Measurements from ENCODE around the gene PIEZO2. TPM values are rescaled to one million over a fixed set of nuclear protein-coding genes. Genes with fewer than 3 reads are reported as not detected.

Gene PIEZO2
- total and polyA plus RNA-seq, 11 donors: 0.04 to 4.9 (median 0.20) TPM; not detected in 2

DNA sequence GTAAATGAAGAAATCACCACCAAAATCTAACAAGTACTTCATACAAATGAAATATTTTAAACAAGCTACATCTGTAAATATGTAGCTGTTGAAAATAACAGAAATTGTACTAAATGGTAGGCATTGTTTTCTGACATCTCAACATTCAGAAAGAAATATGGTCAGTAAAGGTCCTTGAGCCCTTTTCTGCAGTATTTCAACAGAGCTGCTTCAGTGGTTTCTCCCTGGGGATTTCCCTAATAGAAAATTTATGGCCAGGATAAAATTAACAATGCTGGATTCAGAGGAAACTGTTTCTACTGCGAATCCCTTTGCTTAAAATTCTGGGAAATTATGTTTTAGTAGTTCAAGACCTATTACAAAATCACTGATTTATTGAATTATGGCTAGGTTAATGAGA, 256.6 kb downstream of the PIEZO2 start:
- no peaks in the 10 kb centered on the region for H3K36me3 ChIP-seq
- H3K27ac ChIP-seq: no peak overlapping the region
- DNase-seq (no peak), ATAC-seq (no peak)
- no peak overlapping the region for H3K4me3 ChIP-seq
- intact Hi-C loops (cut with DNase I): no loop called here
- no peaks in the 10 kb centered on the region for H3K9me3 ChIP-seq
- 39 to 65% (median 46%) methylated on average over 1 of the region's 1 CpG for WGBS, 4 donors
- H3K4me1 ChIP-seq: no peaks in the 10 kb centered on the region
- TF ChIP-seq, protein P1, sequence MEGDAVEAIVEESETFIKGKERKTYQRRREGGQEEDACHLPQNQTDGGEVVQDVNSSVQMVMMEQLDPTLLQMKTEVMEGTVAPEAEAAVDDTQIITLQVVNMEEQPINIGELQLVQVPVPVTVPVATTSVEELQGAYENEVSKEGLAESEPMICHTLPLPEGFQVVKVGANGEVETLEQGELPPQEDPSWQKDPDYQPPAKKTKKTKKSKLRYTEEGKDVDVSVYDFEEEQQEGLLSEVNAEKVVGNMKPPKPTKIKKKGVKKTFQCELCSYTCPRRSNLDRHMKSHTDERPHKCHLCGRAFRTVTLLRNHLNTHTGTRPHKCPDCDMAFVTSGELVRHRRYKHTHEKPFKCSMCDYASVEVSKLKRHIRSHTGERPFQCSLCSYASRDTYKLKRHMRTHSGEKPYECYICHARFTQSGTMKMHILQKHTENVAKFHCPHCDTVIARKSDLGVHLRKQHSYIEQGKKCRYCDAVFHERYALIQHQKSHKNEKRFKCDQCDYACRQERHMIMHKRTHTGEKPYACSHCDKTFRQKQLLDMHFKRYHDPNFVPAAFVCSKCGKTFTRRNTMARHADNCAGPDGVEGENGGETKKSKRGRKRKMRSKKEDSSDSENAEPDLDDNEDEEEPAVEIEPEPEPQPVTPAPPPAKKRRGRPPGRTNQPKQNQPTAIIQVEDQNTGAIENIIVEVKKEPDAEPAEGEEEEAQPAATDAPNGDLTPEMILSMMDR (IDR thresholded peaks at IDR 0.05): no peak
- TF ChIP-seq POLR2A (IDR thresholded peaks at IDR 0.05): no peak
- no peaks in the 10 kb centered on the region for H3K27me3 ChIP-seq

DNA sequence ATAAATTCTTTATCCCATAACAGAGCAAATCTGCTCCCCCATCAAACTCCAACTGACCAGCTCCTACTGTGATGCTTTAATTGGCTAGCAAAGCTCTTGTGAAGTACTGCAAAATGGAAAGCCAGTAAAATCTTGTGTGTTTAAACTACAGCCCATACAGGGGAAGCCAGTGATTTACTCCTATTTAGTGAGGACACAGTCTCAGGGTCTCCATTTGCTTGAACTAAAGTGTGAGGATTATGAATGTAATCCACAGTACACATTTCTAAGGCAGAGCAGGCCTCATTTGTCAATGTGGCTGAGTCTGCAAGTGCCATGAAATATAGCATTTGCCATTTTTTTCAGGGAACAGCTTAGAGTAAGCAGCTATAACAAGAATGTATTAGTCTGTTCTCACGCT, 259.3 kb downstream of the PIEZO2 start:
- ATAC-seq: no peak
- Histone ChIP-seq H3K4me3 (no peak overlapping the region), H3K4me1 (no peaks in the 10 kb centered on the region), H3K36me3 (no peaks in the 10 kb centered on the region), H3K27ac (no peak overlapping the region), H3K27me3 (no peaks in the 10 kb centered on the region), H3K9me3 (no peaks in the 10 kb centered on the region)
- intact Hi-C loops (cut with DNase I): no loop called here
- 92 to 98% (median 97%) methylated on average over 1 of the region's 1 CpG for WGBS, 4 donors
- TF ChIP-seq POLR2A (IDR thresholded peaks at IDR 0.05): no peak
- TF ChIP-seq, protein P1 (IDR thresholded peaks at IDR 0.05): no peak
- DNase-seq: no peak

DNA sequence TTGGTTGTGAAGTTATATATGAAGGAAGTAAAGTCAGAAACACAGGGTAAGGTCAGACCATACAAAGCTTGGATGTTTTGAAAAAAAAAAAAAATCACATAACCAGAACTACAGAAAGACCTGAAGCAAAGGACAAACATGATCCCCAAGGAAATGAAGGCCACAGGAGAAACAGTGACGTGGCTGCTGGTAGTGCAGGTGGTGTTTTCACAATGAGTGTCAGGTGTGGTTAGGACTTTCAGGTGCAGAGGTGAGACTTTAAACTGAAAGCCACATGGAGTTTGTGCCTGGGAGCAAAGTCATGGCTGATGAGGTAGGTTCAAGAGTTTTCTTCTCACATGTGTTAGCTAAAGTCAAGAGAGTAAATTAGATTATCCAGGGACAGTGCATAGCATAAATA, 270.7 kb downstream of the PIEZO2 start:
- H3K4me1 ChIP-seq: no peaks in the 10 kb centered on the region
- no peak overlapping the region for H3K4me3 ChIP-seq
- H3K27ac ChIP-seq: no peak overlapping the region
- WGBS, 4 donors: 73 to 82% (median 79%) methylated on average over 1 of the region's 1 CpG
- intact Hi-C loops (cut with DNase I): no loop called here
- ATAC-seq (no peak), DNase-seq (no peak)
- TF ChIP-seq, protein P1 (IDR thresholded peaks at IDR 0.05): no peak
- no peak for TF ChIP-seq POLR2A (IDR thresholded peaks at IDR 0.05)
- no peaks in the 10 kb centered on the region for H3K36me3 ChIP-seq
- no peaks in the 10 kb centered on the region for H3K9me3 ChIP-seq
- no peaks in the 10 kb centered on the region for H3K27me3 ChIP-seq

DNA sequence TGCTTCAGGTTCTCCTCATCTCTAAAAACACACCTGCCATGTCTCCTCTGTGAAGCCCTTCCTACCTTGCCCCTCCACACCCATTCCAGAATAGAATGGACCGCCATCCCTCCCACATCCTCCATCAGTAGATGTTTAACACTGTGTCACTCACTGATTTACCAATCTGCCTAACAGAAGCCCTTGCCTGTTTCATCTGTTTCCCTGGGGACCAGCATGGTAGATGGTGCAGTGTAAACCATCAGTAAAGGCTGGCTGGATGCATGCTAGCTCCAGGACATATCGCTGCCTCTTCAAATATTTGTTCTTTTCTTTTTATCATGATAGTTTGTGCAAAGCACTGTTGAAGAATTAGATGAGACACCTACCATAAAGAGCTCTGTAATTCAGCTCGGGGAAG, 271.4 kb downstream of the PIEZO2 start:
- H3K9me3 ChIP-seq: no peaks in the 10 kb centered on the region
- H3K27ac ChIP-seq: no peak overlapping the region
- 90 to 93% (median 91%) methylated on average over 3 of the region's 3 CpGs for WGBS, 4 donors
- no peak for DNase-seq
- H3K36me3 ChIP-seq: no peaks in the 10 kb centered on the region
- no peak for ATAC-seq
- no peaks in the 10 kb centered on the region for H3K4me1 ChIP-seq
- H3K27me3 ChIP-seq: no peaks in the 10 kb centered on the region
- intact Hi-C loops (cut with DNase I): no loop called here
- TF ChIP-seq, protein P1 (IDR thresholded peaks at IDR 0.05): no peak
- no peak for TF ChIP-seq POLR2A (IDR thresholded peaks at IDR 0.05)
- H3K4me3 ChIP-seq: no peak overlapping the region

Data from heart left ventricle (tissue), 16 donors.